ENCODE data around the gene MAP4. TPM values are rescaled to one million over a fixed set of nuclear protein-coding genes. Genes with fewer than 3 reads are reported as not detected.
A peak's percentile ranks its signal among the peaks of the same experiment; 100 is the strongest.

MAP4 gene
- total RNA-seq, 6 donors from 2014 or later, result 106 to 199 (median 148) TPM

- Histone ChIP-seq H3K4me1 (no peaks in the 10 kb centered on the region), H3K36me3 (peaks cover 0 to 57% (median 5%) of the 10 kb centered on the region in 4 donors), H3K9me3 (no peaks in the 10 kb centered on the region), H3K4me3 (no peak overlapping the region), H3K27ac (no peak overlapping the region), H3K27me3 (no peaks in the 10 kb centered on the region)
- TF ChIP-seq EP300 (IDR thresholded peaks at IDR 0.05) (no peak), POLR2A (IDR thresholded peaks at IDR 0.05) (no peak), POLR2AphosphoS5 (IDR thresholded peaks at IDR 0.05) (no peak)
- TF ChIP-seq, protein P1, sequence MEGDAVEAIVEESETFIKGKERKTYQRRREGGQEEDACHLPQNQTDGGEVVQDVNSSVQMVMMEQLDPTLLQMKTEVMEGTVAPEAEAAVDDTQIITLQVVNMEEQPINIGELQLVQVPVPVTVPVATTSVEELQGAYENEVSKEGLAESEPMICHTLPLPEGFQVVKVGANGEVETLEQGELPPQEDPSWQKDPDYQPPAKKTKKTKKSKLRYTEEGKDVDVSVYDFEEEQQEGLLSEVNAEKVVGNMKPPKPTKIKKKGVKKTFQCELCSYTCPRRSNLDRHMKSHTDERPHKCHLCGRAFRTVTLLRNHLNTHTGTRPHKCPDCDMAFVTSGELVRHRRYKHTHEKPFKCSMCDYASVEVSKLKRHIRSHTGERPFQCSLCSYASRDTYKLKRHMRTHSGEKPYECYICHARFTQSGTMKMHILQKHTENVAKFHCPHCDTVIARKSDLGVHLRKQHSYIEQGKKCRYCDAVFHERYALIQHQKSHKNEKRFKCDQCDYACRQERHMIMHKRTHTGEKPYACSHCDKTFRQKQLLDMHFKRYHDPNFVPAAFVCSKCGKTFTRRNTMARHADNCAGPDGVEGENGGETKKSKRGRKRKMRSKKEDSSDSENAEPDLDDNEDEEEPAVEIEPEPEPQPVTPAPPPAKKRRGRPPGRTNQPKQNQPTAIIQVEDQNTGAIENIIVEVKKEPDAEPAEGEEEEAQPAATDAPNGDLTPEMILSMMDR (IDR thresholded peaks at IDR 0.05), result no peak
- DNase-seq, result no peak
- ATAC-seq (ENCODE audit: low FRiP score in 2 of 2), result no peak
These were observed 113.5 kb downstream of the MAP4 start for GRCh38 chr3:47902746-47903145.

GRCh38 chr3:47901280-47901833 lies 114.9 kb downstream of the MAP4 start:
- Histone ChIP-seq H3K4me1 (no peaks in the 10 kb centered on the region), H3K36me3 (peaks cover 0 to 52% (median 11%) of the 10 kb centered on the region in 4 donors), H3K4me3 (no peak overlapping the region), H3K27me3 (no peaks in the 10 kb centered on the region), H3K9me3 (no peaks in the 10 kb centered on the region), H3K27ac (peak overlapping the region in 1 of 4 donors; percentile 27)
- WGBS, 2 donors, result 50 to 84% methylated on average over 7 of the region's 7 CpGs
- no peak for TF ChIP-seq POLR2AphosphoS5 (IDR thresholded peaks at IDR 0.05)
- TF ChIP-seq EP300 (IDR thresholded peaks at IDR 0.05), result no peak
- TF ChIP-seq, protein P1 (IDR thresholded peaks at IDR 0.05), result no peak
- no peak for TF ChIP-seq POLR2A (IDR thresholded peaks at IDR 0.05)
- ATAC-seq (ENCODE audit: low FRiP score in 2 of 2) (peak in 1 of 2 donors; percentile 71), DNase-seq (peak in 1 of 2 donors; percentile 73)

DNA sequence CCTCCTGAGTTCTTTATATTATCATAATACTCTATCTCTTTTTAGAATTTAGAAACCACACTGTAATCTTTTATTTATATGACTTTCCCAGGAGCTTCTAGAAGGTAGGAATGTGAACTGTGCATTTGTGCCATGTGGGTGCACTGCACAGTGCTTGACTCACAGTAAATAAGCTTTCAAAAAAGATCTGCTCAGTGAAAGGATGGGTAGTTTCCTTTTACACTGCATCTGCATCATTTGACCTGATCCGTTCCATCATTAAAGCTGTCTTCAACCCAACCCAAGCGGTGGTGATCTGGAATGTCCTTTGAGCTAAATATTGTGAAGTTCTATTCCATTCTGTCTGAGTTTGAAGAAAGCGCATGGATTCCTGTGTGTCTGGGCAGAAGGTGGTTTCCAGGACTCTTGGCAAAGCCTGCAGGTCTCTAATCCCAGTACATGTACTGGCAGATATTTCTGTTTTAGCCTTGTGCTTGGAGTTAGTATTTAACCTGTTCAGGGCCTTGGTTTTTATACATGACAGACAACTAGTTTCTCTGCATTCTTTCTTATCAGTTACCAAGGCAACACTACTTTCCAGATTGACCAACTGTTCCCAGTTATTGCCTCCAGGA lies 116.6 kb downstream of the MAP4 start:
- WGBS, 2 donors, result 88 to 94% methylated on average over 3 of the region's 3 CpGs

DNA sequence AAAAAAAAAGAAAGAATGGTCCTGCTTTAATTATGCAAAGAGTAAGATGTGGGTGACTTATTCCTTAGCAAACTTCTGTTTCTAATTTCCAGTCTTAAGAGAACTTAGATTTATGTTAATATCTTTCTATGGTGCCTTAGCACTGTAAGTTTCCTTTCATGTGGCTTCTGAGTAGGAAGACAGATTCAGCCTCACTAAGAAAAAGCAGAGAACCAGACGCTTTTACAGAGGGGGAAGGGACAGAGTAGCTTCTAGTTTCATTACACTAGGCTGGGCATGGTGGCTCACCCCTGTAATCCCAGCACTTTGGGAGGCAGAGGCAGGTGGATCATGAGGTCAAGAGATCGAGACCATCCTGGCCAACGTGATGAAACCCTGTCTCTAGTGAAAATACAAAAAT lies 118.3 kb downstream of the MAP4 start:
- H3K4me1 ChIP-seq, result no peaks in the 10 kb centered on the region
- ATAC-seq (ENCODE audit: low FRiP score in 2 of 2) (no peak), DNase-seq (no peak)
- no peaks in the 10 kb centered on the region for H3K9me3 ChIP-seq
- no peak overlapping the region for H3K4me3 ChIP-seq
- TF ChIP-seq, protein P1 (IDR thresholded peaks at IDR 0.05), result no peak
- TF ChIP-seq POLR2A (IDR thresholded peaks at IDR 0.05) (no peak), POLR2AphosphoS5 (IDR thresholded peaks at IDR 0.05) (no peak), EP300 (IDR thresholded peaks at IDR 0.05) (no peak)
- WGBS, 2 donors, result 88% methylated on average over 3 of the region's 3 CpGs
- peaks cover 0 to 68% (median 14%) of the 10 kb centered on the region in 4 donors for H3K36me3 ChIP-seq
- no peaks in the 10 kb centered on the region for H3K27me3 ChIP-seq
- H3K27ac ChIP-seq, result no peak overlapping the region

More for the DNA sequence above, 116.6 kb downstream of the MAP4 start:
- Histone ChIP-seq H3K9me3 (no peaks in the 10 kb centered on the region), H3K4me1 (no peaks in the 10 kb centered on the region), H3K27ac (no peak overlapping the region), H3K4me3 (no peak overlapping the region), H3K36me3 (peaks cover 0 to 64% (median 14%) of the 10 kb centered on the region in 4 donors), H3K27me3 (no peaks in the 10 kb centered on the region)
- no peak for DNase-seq
- no peak for ATAC-seq (ENCODE audit: low FRiP score in 2 of 2)
- TF ChIP-seq, protein P1 (IDR thresholded peaks at IDR 0.05), result no peak
- no peak for TF ChIP-seq POLR2AphosphoS5 (IDR thresholded peaks at IDR 0.05)
- TF ChIP-seq POLR2A (IDR thresholded peaks at IDR 0.05), result no peak
- TF ChIP-seq EP300 (IDR thresholded peaks at IDR 0.05), result no peak

- no peaks in the 10 kb centered on the region for H3K4me1 ChIP-seq
- no peaks in the 10 kb centered on the region for H3K9me3 ChIP-seq
- WGBS, 2 donors, result 89 to 96% methylated on average over 3 of the region's 3 CpGs
- H3K27ac ChIP-seq, result no peak overlapping the region
- no peak overlapping the region for H3K4me3 ChIP-seq
- TF ChIP-seq POLR2AphosphoS5 (IDR thresholded peaks at IDR 0.05) (no peak), POLR2A (IDR thresholded peaks at IDR 0.05) (no peak), EP300 (IDR thresholded peaks at IDR 0.05) (no peak)
- TF ChIP-seq, protein P1 (IDR thresholded peaks at IDR 0.05), result no peak
- no peak for ATAC-seq (ENCODE audit: low FRiP score in 2 of 2)
- DNase-seq, result no peak
- no peaks in the 10 kb centered on the region for H3K27me3 ChIP-seq
- peaks cover 0 to 65% (median 20%) of the 10 kb centered on the region in 4 donors for H3K36me3 ChIP-seq
These were observed 119.5 kb downstream of the MAP4 start for GRCh38 chr3:47896736-47897135.
